NCI-H2196 (cell line): ENCODE results near the gene BLTP3B.
"Not testable (repeated sequence)": the region's sequence is repeated elsewhere in the genome, so short reads cannot be mapped to it uniquely, and the experiment has no call there.

Experiments used
- DNase-seq: peaks from one replicate; lab custom pipeline; 2025; ENCODE audit not compliant: unreplicated experiment; lab: John Stamatoyannopoulos, UW

Gene BLTP3B, protein sequence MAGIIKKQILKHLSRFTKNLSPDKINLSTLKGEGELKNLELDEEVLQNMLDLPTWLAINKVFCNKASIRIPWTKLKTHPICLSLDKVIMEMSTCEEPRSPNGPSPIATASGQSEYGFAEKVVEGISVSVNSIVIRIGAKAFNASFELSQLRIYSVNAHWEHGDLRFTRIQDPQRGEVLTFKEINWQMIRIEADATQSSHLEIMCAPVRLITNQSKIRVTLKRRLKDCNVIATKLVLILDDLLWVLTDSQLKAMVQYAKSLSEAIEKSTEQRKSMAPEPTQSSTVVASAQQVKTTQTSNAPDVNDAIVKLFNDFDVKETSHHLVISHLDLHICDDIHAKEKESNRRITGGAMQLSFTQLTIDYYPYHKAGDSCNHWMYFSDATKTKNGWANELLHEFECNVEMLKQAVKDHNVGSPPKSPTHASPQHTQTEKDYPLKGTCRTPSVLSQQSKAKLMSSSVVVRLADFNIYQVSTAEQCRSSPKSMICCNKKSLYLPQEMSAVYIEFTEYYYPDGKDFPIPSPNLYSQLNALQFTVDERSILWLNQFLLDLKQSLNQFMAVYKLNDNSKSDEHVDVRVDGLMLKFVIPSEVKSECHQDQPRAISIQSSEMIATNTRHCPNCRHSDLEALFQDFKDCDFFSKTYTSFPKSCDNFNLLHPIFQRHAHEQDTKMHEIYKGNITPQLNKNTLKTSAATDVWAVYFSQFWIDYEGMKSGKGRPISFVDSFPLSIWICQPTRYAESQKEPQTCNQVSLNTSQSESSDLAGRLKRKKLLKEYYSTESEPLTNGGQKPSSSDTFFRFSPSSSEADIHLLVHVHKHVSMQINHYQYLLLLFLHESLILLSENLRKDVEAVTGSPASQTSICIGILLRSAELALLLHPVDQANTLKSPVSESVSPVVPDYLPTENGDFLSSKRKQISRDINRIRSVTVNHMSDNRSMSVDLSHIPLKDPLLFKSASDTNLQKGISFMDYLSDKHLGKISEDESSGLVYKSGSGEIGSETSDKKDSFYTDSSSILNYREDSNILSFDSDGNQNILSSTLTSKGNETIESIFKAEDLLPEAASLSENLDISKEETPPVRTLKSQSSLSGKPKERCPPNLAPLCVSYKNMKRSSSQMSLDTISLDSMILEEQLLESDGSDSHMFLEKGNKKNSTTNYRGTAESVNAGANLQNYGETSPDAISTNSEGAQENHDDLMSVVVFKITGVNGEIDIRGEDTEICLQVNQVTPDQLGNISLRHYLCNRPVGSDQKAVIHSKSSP (N-terminal part only)

DNA sequence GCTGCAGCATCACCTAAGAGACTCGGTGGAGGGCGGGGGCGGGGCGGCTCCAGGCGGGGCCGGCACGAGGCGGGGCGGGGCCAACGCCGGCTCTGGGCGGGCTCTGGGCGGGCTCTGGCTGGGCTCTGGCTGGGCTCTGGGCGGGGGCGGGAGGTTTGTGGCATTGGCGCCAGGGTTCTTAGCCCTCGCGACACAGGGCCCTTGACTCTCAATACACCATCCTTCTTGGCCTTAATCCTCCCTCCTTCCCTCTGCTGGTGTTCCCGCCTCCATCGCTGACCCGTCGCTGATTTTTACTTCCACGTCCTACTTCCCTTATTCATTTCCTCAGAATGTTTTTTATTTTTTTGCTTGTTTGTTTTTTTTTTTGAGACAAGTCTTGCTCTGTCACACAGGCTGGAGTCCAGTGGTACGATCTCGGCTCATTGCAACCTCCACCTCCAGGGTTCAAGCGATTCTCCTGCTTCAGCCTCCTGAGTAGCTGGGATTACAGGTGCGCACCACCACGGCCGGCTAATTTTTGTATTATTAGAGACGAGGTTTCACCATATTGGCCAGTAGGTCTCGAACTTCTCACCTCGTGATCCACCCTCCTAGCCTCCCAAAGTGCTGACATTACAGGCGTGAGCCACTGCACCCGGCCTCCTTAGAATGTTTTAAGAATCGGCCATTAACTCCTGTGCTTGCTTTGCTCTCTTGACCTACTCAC is at the start of gene BLTP3B:
Gene BLTP3B (minus strand): TSS at position 24 of the 709 bp plus-strand sequence. CDS start 239 bp downstream, outside the sequence.
- DNase-seq, result peak; percentile 87

DNA sequence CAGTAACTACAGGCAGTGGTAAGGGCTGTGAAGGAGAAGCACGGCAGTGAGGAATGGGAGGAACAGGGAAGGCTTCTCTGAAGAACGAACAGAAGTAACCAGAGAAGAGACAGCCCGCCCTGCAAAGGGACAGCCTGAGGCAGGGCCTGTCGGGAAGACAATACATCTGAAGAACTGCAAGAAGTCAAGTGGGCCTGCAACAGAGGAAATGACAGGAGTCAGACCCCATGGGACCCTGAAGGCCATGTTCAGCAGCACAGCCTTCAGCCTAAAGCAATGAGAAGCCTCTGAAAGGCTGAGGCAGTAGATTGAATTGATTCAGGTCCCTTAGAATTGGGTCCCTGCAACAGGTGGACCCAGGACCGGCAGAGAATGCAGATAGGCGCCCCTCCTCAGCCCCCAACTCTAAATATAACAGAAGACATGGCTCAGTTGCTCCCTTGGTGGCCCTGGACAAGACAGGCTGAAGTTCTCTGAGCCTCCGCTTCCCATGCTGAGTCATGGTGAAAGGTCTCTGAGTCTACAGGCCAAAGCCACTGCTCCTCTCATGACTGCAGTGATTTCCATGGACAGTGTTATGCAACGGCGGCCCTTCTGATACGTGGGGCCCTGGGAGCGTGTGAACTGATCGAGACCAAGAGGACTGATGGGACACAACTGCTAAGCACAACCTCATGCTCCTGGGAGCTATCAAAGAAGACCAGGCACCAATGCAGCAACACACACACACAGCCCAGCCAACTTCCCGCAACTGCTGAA is 47.1 kb upstream of the BLTP3B start:
- no peak for DNase-seq

DNA sequence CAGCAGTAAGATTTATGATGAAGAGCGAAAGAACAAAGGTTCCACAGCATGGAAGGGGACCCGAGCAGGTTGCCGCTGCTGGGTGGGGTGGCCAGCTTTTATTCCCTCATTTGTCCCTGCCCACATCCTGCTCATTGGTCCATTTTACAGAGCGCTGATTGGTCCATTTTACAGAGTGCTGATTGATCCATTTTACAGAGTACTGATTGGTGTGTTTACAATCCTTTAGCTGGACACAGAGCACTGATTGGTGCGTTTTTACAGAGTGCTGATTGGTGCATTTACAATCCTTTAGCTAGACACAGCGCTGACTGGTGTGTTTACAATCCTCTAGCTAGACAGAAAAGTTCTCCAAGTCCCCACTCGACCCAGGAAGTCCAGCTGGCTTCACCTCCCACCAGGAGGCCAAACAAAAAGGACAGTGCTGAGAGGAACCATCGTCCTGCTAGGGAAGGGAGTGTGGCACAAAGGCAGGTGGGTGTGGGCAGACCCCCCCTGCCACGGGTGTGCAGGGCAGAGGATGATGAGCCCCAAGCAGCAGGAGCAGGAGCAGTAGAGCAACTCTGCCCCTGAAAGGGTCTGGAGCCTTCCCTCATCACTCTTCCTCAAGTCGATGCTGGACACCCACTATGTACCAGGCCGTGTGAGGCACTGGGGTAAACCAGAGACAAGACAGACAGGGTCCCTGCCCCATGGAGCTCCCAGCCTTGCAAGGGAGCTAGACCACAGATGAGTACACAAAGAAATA is 46.4 kb upstream of the BLTP3B start:
- DNase-seq, result not testable (repeated sequence)

DNA sequence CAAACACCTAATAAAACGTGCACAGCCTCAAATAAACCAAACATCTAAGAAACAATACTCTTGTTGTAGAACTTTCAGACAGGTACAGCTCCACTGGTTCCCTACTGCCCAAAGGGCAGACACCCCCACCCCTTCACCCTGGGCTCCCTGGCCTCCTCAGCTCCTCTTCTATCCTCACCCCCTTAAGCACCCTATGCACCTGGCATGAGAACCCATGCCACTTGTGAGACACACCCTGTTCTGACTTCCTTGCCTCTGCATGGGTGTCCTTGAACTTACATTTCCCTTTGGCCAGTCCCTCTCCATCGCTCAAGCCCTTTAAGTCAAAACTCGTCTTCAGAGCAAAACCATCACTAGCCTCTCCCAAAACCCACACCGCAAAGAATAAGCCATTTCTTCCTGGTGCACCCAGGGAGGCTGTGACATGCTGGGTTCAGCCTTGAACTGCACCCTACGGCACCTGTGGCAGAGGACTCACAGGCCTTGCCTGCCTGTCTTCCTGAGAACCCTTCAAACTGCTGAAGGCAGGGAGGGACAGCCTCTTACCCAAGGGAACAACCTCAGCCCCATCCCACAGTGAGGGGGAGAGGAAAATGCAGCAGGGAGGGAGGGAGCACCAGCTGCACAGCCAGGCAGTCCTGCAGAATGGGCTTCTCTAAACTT is 45.3 kb upstream of the BLTP3B start:
- no peak for DNase-seq

DNA sequence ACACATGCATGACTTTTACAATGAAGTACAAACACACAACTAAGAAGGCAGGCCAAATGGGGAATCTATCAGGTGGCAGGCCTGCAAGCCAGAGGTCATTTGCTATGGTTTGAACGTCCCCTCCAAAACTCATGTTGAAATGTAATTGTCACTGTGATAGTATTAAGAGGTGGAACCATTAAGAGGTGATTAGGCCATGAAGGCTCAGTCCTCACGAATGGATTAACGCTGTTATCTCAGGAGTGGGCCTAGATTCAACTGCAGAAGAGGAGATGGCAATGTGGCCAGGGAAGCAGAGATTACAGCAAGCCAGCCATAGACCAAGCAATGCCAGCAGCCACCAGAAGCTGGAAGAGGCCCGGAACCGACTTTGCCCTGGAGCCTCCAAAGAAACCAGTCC is 44.4 kb upstream of the BLTP3B start:
- DNase-seq, result no peak

DNA sequence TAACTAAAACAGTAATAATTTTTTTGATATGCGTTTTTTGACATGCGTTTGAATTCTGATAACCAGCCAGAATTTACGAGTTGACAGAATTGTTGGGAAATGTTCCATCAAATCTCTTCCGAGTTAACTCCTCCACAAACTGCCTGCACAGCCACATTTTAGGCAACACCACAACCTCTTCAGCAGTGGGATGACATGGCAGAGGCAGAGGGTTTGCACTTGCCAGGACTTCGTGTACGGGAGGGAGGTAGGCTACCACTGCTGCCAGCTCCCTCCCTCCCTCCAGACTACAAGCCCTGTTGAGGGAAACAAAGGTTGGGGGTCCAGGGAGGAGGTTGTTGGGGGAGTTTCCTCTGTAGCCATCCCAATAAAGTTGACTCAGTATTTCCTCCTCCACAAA is 43.4 kb upstream of the BLTP3B start:
- DNase-seq, result no peak

DNA sequence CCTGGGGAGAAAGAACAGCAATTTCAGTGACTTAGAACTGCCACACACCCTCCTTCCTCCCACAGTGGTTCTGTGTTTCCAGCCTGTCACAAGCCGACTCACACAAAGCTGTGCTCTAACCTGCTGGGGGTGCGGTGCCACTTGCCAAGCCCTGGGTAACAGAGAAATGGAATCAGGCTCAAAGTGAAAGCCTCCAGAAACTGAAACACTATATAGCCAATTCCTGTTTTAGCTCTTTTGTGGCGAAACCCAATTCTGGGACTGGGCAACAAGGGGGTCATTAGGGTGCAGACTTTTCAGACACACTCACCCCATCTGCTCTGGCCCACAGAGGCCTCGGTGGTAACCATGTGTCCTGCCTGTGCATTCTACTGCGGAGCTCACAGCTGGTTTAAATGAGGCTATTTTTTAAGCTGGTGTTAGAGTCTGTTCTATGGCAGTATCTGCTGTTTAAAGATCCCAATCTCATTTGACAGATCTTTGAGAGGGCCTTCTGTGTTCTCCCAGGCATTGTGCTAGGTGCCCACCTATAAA is 42.8 kb upstream of the BLTP3B start:
- DNase-seq, result no peak

DNA sequence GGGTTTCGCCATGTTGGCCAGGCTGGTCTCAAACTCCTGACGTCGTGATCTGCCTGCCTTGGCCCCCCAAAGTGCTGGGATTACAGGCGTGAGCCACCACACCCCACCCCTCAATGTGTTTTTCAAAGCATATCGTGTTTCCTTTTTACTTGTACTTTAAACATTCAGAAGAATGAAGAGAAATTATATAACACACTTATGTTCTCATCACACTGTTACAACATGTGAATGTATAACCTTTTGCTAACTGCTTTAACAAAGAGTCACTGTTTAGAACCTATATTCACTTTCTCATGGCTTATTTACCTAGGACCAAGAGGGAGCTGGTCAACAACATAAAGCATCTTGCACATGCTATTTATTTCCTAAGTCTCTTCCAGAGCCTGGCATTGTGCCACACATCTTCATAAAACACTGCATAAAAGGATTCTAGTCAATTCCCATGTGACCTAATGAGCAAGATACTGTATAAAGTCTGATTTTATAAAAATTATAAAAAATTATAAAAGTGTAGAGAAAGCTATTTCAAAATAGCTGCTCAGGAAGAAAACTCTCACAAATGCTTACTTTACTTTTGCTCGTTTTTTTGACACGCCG is 42.0 kb upstream of the BLTP3B start:
- DNase-seq, result no peak

DNA sequence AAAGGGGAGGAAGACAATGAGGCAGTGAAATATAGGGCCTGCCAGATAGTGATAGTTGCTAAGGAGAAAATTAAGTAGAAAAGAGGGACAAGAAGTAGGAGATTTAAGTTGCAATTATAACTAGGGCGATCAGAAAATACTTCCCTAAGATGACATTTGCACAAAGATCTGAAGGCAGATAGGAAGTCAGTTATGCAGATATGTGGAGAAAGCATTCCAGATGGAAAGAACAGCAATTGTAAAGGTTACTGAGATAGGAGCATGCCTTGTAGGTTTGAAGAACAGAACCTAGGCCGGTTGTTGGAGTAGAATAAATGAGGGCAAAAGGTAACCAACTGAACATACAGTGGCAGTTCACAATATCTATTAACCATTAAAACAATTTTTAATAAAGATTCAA is 36.6 kb upstream of the BLTP3B start:
- DNase-seq, result no peak

DNA sequence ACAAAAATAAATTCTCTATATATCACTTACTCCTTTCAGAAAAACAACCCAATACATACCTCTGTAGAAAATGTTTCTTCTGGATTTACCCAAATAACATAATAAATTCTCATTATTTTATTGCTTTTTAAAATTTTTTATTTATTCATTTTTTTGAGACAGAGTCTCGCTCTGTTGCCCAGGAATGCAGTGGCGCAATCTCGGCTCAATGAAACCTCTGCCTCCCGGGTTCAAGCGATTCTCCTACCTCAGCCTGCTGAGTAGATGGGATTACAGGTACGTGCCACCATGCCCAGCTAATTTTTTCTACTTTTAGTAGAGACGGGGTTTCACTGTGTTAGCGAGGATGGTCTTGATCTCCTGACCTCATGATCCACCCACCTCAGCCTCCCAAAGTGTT is 33.8 kb upstream of the BLTP3B start:
- DNase-seq, result not testable (repeated sequence)

DNA sequence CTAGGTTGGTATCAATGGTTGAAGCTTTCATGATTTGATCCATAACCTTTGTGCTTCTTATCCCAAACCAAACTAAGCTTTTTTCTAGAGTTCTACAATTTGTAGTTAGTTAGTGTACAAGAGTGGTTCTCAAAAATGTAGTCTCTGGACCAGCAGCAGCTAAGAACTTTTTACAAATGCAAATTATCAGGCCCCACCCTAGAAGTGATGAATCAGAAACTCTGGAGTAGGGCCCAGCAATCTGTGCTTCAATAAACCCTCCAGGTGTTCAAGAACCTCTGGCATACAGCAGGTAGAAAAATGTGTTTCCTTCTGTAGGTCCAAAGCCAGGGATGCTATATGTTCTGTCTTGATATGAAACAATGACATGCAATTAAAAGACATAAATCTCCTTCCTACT is 31.8 kb upstream of the BLTP3B start:
- no peak for DNase-seq

DNA sequence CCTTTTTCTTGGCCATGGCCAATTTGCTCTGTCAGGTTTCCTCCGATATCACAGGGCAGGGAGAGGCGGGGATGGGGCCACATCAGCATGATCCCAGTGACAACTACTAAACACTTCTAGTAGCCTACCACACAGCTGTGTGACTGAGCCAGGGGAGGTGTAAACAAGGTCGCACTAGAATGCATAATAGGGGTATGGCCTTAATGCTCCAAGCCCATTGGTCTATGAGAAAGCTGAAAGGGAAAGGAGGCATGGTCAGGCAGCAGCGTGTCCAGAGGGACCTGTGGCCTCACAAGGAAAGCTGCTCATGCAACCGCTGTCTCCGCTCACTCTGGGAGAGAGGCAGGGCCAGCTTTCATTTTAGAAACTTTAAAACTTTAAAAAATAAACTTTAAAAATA is 30.4 kb upstream of the BLTP3B start:
- no peak for DNase-seq

DNA sequence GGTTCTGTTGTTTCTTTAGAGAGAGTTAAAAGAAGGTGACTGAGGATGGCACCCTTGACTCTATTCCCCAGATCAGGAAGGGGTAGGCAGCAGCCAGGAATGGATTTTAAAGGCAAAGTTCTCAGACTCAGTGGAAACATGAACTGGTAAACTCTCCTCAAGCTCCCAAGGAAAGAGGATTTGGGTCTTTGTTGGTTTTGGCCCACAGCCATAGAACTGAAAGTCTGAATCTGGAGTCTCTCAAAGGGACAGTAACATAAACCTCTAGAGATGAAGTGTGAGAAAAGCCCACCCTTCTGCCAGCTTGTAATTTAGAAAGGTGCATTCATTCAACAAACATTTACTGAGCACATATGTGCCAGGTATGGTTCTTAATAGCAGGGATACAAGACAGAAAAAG is 28.6 kb upstream of the BLTP3B start:
- no peak for DNase-seq

DNA sequence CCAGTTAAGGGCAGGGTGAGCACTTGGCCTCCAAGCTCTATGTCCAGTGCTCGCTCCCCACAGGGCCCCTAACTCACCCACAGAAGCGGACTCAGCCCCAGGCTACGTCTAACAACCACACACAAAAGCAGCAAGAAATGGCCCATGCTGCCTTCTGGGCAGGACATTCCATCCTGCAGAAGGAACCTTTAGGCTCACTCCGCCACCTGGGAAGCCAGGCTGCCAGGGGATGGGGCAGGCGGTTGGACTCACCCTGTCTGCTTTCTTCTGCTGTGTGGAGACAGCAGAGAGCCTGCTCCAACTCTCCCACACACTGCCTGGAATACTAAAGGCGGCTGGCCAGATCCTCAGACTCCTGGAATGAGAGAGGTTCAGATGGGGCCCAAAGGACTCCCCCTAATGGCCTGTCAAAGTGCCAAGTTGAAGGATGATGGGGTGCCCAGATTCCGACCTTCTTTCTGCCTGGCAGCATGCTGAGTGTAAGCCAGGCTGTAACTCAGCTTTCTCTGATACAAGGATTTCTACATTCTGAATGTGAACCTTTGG is 27.7 kb upstream of the BLTP3B start:
- DNase-seq, result no peak

DNA sequence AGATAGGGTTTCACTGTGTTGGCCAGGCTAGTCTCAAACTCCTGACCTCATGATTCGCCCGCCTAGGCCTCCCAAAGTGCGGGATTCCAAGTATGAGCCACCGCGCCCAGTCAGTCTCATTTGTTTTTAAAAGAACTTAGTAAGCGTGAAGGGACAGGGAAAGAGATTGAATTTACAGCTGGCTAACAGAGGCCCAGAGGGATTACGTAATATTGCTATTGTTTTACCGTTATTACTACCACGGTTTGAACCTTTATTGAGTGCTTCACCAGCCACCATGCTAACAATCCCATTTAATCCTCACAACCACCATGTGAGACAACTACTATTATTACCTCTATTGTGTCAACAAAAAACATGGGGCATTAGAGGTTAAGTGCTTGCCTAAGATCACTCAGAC is 26.7 kb upstream of the BLTP3B start:
- DNase-seq, result no peak

DNA sequence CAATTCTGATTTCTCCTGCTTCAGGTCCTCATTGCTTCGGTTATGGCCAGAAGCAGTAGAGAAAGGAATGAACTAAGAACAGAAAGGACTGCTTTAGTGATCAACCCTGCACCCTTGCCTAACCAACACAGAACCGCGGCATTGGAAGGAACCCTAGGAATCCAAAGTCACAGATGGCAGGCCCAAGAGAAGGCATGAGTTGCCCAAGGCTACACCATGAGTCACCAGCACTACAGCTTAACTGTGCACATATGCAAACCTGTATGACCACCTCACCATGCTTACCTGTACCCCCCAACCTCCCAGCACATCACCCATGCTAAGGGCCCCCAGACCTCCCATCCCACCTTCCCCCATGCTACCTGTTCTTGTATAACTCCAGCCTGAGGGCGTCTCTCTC is 25.9 kb upstream of the BLTP3B start:
- no peak for DNase-seq

DNA sequence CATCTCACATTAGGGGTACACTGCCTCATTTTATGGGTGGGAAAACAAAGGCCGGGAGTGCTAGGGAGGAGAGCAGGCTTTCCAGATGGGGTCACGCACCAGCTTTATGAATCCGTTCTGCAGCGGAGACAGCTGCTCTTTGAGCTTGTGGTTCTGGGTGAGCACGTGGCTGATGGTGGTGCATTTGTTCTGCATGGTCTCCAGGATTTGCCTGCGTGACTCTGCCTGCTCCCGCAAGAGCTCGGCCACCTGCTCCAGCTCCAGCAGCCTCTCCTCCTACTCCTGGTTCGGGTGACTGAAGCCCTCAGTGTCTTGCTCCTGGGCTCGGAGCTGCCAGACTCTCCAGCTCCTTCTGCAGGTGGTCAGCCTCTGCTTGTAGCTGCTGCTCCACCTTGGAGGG is 23.6 kb upstream of the BLTP3B start:
- DNase-seq, result no peak

DNA sequence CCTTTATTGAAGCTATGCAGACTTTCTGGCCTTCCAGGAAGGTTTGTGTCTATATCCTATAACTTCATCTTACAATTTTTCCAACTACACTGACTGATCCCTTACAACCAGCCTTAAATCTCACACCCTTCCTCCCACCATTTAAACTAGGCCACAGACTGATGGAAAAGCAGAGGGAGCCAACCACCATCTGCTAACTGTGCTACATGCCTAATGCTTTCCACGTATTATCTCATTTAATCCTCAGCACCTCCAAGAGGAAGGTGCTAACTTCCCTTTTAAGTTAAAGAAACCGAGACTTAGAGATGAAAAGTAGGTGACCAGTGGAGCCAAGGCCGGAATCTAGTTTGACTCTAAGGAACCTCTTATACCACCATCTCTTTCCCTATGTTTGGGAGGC is 22.7 kb upstream of the BLTP3B start:
- DNase-seq, result no peak
